CD4-positive, alpha-beta T cell treated with Interferon gamma for 1 hour (primary cell): ENCODE measurements around the gene LMCD1.

Experiments
- DNase-seq: peaks from one replicate; pipeline ENCODE4 v3.0.0-alpha.2; 2020

Gene LMCD1

GRCh38 chr3:8538223-8538622, 36.6 kb downstream of the LMCD1 start:
- DNase-seq: no peak

GRCh38 chr3:8538913-8539312, 37.3 kb downstream of the LMCD1 start:
- DNase-seq: no peak

GRCh38 chr3:8539419-8539818, 37.8 kb downstream of the LMCD1 start:
- no peak for DNase-seq

- DNase-seq: no peak
Observed at GRCh38 chr3:8540456-8540855, 38.8 kb downstream of the LMCD1 start.

GRCh38 chr3:8541486-8541885, 39.9 kb downstream of the LMCD1 start:
- no peak for DNase-seq

GRCh38 chr3:8542190-8543135, 40.8 kb downstream of the LMCD1 start:
- no peak for DNase-seq

- no peak for DNase-seq
Observed at GRCh38 chr3:8546609-8547008, 45.0 kb downstream of the LMCD1 start.

- DNase-seq: no peak
Observed at GRCh38 chr3:8548502-8549275, 47.1 kb downstream of the LMCD1 start.

GRCh38 chr3:8549354-8549753, 47.7 kb downstream of the LMCD1 start:
- no peak for DNase-seq

GRCh38 chr3:8550611-8551010, 49.0 kb downstream of the LMCD1 start:
- no peak for DNase-seq

- no peak for DNase-seq
Observed at GRCh38 chr3:8552223-8552762, 50.7 kb downstream of the LMCD1 start.

GRCh38 chr3:8553405-8553804, 51.8 kb downstream of the LMCD1 start:
- DNase-seq: no peak

- DNase-seq: no peak
Observed at GRCh38 chr3:8554696-8555095, 53.1 kb downstream of the LMCD1 start.

- DNase-seq: no peak
Observed at GRCh38 chr3:8555113-8555661, 53.6 kb downstream of the LMCD1 start.

- no peak for DNase-seq
Observed at GRCh38 chr3:8555725-8556472, 54.3 kb downstream of the LMCD1 start.

GRCh38 chr3:8556473-8556869, 54.8 kb downstream of the LMCD1 start:
- no peak for DNase-seq

GRCh38 chr3:8557298-8557697, 55.7 kb downstream of the LMCD1 start:
- no peak for DNase-seq

GRCh38 chr3:8558645-8559044, 57.0 kb downstream of the LMCD1 start:
- DNase-seq: no peak

GRCh38 chr3:8559351-8559750, 57.7 kb downstream of the LMCD1 start:
- DNase-seq: no peak

GRCh38 chr3:8560366-8561007, 58.9 kb downstream of the LMCD1 start:
- DNase-seq: no peak

GRCh38 chr3:8561370-8561769, 59.7 kb downstream of the LMCD1 start:
- no peak for DNase-seq

GRCh38 chr3:8562081-8562595, 60.5 kb downstream of the LMCD1 start:
- no peak for DNase-seq
